SW480 (cell line): Measurements from ENCODE around the gene ERO1A.
"Not testable (repeated sequence)": the region's sequence is repeated elsewhere in the genome, so short reads cannot be mapped to it uniquely, and the experiment has no call there.

Experiments
- DNase-seq: peaks from one replicate; pipeline ENCODE4 v3.0.0-alpha.2; 2016; ENCODE audit warnings: low spot score

The ERO1A gene, protein sequence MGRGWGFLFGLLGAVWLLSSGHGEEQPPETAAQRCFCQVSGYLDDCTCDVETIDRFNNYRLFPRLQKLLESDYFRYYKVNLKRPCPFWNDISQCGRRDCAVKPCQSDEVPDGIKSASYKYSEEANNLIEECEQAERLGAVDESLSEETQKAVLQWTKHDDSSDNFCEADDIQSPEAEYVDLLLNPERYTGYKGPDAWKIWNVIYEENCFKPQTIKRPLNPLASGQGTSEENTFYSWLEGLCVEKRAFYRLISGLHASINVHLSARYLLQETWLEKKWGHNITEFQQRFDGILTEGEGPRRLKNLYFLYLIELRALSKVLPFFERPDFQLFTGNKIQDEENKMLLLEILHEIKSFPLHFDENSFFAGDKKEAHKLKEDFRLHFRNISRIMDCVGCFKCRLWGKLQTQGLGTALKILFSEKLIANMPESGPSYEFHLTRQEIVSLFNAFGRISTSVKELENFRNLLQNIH

DNA sequence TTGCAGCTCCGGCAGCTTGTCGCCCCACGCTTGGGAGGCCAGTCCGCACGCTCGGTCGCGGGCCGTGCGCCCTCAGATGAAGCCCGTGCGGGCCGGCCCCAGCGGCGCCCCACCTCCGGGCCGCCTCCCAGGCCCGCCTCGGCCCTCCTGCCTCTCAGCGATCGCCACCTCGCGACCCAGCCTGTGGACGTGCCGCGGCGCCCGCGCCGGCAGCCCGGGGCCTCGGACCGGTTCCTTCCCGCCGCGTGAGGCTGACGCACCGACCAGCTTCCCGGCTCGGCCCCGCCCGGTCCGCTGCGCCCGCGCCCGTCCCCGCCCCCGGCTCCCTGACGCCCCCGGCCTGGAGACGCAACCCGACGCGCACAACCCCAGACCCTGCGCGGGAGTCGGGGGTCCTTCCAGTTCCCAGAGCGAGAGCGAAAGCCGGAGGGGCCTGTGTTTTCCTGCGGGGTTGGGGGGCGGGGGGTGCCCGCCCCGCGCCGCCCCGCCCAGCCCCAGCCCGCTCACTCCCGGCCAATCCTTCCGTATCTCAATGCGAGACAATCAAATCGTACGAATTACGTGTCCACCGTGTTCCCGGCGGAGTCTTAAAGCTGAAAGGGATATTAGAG is at the start of gene ERO1A:
Gene ERO1A (minus strand): TSS at position 78 of the 611 bp plus-strand sequence. CDS start 77 bp downstream, at position 1.
- DNase-seq: peak; percentile 71

DNA sequence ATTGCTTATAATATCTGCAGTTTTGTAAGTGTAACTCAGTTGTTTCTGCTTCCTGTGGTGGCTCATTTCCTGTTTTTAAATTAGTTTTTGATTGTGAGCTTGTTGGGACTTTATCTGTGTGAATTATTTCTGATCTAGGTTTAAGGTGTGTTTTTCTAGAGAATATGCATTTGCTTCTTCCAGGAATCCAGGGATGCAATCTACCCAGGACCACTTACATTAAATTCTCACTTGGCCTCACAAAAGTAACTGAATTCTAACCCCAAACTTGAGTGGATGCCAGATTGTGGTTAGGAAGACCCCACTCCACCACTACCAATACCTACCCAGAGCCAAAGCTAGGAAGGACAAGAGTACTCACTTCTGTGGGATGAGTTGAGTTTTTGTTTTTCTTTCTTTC is 46.5 kb upstream of the ERO1A start:
- no peak for DNase-seq

DNA sequence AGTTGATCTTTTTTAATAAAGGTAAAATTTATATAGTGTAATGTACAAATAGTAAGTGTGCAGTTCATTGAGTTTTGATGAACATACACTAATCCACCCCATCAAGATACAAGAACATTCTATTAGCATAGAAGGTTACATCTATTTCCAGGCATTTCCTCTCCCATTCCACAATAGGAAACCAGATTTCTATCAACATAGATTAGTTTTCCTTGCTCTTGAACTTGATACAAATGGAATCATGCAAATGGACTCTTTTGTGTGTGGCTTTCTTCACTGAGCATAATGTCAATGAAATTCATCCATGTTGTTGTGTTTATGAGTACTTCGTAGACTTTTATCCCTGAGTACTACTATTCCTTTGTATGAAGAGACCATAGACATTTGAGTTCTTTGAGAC is 45.4 kb upstream of the ERO1A start:
- DNase-seq: no peak

DNA sequence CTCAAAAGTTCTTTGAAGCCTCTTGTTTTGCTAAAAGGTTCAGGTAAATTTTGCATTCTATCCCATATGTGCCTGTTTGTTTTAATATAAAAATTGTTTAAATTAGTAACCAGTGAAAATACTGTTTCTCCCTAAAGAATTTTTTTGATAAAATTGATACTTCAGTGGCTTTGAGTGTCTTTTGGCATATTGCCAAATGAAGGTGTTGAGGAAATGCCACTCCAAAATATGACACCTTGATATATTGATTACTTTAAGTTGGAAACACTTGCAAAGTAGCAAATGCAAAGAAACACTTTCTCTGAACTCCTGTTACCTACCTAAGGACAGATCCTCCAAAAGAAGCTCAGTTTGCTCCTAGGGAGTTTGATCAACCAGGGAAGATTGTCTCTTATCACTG is 43.1 kb upstream of the ERO1A start:
- no peak for DNase-seq

DNA sequence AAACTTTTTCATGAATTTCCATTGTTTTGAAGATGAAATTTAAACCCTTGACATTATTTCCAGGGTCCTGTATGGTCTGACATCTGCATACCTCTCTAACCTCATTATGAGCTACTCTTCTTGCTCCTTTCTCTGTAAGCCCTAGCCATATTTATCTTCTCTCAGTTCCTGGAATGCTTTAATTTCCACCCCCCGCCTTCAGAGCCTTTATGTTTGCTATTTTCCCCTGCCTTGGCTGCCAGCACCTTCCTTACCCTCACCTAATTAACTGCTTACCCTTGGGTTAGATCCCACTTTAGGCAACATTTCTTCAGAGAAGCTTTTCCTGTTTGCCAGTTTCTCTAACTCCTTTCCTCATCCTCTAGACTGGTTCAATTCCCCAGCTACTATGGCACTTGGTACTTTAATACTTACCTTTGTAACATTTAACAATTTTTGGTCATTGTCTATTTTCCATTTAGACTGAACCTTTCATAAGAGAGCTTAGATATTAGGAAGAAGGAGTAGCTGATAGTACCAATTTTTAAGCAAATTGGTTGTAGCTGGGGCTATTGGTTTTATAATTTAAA is 40.6 kb upstream of the ERO1A start:
- no peak for DNase-seq

DNA sequence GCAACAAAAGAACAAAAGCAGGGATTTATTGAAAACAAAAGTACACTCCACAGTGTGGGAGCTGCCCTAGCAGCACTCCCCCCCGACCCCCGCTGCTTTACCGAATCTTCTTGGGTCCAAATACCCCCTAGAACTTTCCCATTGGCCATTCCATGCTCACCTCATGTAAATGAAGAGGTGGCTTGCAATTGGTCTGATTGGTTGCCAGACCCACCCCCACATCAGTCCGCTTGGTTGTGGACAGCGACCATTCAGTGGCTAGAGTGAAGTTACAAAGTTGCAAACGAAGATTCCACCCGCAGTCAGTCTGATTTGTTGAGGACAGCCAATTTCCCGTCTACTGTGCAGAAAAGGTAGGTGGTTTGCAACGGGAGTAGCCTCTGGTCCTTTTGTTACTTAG is 38.5 kb upstream of the ERO1A start:
- no peak for DNase-seq

DNA sequence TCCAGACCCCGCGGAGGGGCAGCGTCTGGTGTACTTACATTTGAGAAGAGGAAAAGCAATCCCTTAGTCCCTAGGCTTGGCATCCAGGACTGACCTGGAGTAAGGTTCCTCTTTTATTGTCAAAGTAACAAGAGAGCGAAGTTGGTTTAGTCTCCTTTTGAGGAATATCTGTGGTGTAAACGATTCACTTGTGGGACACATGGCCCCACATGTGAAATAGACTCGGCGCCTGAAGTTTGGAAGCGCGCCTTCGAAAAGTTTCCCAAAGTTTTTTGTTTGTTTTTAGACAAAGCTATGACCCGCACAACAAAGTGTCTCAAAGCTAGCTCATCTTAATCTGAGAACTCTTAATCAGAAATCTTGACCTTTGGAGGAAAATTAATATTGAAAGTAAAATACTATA is 35.4 kb upstream of the ERO1A start:
- no peak for DNase-seq

DNA sequence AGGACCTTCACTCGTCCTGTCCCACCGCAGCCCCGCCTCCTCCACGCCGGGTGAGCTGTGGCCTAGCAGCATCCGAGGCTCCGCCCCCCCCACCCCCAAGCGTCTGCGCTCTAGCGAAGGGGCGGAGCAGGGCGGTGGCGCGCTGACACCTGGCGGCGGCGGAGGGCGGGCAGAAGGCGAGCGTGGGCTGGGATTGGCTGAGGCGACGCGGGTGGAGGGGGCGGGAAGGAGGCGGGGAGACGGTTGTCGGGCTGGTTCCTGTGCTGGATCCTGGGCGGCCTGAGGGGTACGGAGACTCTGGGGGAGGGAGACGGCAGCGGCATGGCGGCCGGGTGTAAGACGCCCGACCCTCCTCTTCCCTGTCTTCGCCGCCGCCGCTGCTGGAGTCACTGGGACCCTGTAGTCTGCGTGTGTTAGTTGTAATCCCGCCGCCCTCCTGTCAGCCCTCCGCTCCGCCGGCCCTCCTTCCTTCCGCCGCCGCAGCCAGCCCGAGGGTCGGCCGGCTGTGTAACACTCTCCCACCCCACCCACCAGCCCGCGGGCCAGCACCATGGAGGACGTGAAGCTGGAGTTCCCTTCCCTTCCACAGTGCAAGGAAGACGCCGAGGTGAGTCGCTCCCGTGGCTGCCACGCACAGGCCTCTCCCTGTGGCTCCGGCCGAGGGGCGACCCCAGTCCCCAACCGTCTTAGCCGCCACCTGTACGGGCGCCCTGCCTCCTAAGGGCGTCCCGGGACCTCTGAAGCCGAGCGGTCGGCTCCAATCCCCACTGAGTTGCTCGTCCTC is 34.8 kb upstream of the ERO1A start, which contains the start of gene STYX:
Gene STYX (plus strand): TSS at position 242 of the 784 bp plus-strand sequence. CDS start 309 bp downstream, at position 551.
- DNase-seq: peak; percentile 95

DNA sequence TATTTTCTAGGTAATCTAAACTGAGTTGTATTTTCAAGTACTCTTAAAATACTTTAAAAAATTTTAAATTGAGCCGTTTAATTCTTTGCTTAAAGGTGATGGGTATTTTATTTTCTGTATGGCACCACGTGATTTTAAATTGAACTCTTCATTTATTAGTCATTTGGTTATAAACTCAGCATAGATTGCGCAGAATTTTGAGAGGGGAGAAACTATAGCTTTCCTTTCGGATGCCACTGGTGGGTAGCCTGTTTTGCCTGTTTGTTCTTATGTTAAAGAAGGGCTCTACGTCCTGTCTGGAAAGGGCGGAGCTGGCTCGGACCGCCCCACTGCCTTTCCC is 34.2 kb upstream of the ERO1A start:
- DNase-seq: no peak

DNA sequence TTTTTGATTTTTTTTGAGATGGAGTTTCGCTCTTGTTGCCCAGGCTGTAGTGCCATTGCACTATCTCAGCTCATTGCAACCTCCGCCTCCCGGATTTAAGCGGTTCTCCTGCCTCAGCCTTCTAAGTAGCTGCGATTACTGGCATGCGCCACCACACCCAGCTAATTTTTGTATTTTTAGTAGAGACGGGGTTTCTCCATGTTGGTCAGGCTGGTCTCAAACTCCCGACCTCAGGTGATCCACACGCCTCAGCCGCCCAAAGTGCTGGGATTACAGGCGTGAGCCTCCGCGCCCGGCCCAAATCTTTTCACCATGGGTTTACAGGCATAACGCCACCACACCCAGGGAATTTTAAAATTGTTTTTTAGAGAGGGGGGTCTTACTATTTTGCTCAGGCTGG is 33.7 kb upstream of the ERO1A start:
- DNase-seq: not testable (repeated sequence)

DNA sequence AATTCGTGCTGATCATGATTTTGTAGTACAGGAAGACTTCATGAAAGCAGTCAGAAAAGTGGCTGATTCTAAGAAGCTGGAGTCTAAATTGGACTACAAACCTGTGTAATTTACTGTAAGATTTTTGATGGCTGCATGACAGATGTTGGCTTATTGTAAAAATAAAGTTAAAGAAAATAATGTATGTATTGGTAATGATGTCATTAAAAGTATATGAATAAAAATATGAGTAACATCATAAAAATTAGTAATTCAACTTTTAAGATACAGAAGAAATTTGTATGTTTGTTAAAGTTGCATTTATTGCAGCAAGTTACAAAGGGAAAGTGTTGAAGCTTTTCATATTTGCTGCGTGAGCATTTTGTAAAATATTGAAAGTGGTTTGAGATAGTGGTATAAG is 32.2 kb upstream of the ERO1A start:
- not testable (repeated sequence) for DNase-seq

DNA sequence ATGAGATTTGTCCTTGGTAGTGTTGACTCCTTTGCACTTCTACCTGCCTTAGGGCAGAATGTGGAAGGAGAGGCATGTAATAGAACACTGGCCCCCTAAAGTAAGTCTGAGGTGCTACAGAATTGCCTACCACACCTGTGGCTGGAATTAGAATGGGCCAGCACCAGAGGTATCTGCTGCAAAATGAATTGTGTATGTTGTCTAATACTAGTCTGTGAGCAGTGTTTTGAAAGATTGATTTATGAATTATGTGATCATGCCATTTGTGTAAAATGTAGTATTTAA is 28.9 kb upstream of the ERO1A start:
- DNase-seq: no peak

DNA sequence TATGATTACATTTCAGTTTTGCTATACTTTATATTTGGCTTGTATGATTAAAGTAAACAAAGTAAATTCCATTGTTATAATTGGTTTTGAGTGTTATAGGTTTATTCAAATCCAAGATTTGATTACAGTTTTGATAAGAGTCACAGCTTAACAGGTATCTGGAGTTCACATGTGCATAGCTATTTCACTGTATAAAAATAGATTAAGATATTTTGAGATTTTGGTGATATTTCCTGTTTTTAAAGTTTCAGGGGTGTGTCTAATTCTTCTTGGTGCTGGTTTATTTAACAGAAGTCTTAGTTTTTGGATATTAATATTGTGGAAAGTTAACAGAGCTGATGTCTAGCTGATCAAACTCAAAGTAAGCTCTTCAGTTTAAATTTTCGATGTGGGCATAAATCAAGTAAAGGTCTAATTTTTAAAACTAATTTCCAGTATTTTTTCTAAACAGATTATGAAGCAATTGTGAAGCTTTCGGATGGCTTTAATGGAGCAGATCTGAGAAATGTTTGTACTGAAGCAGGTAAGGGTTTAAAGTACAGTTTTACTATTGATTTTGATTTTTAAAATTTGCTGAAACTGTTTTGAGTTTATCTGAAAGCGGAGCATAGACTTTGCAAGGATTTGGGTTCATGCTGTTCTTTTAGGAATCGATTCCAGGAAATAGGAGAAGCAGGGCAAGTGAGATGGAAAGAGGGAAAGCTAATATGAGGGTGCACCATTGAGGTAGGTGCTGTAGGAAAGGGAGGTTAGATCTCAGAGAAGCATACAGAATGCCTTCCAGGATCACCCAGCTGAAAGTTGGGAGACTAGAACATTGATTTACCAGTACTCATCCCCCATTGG is 28.4 kb upstream of the ERO1A start:
- DNase-seq: no peak

DNA sequence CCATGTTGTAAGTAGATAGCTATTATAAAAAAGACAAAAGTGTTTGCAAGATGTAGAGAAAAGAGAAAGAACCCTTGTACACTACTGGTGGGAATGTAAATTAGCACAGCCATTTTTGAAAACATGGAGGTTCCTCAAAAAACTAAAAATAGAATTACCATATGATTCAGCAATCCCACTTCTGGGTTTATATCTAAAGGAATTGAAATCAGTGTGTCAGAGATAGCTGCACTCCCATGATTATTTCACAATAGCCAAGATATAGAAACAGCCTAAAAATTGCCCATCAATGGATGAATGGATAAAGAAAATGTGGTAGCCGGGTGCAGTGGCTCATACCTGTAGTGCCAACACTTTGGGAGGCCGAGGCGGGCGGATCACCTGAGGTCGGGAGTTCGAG is 20.8 kb upstream of the ERO1A start:
- no peak for DNase-seq

DNA sequence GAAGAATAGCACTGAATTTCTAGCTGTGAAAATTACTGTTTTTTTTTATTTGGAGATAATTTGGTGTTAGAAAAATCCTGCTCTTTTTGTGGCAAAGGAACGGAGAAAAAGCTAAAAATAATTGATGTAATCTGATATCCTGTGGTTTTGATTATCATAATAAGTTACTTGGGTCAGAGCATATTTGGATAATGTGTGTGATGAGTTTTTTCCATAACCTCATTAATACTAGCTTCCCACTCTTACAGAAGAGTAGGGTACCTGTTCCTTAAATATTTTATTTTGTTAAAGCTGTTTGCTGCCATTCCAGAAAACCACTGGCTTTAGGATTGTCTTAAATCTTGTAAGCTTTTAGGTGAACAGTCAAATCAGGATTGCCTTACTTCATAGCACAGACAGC is 16.3 kb upstream of the ERO1A start:
- DNase-seq: no peak

DNA sequence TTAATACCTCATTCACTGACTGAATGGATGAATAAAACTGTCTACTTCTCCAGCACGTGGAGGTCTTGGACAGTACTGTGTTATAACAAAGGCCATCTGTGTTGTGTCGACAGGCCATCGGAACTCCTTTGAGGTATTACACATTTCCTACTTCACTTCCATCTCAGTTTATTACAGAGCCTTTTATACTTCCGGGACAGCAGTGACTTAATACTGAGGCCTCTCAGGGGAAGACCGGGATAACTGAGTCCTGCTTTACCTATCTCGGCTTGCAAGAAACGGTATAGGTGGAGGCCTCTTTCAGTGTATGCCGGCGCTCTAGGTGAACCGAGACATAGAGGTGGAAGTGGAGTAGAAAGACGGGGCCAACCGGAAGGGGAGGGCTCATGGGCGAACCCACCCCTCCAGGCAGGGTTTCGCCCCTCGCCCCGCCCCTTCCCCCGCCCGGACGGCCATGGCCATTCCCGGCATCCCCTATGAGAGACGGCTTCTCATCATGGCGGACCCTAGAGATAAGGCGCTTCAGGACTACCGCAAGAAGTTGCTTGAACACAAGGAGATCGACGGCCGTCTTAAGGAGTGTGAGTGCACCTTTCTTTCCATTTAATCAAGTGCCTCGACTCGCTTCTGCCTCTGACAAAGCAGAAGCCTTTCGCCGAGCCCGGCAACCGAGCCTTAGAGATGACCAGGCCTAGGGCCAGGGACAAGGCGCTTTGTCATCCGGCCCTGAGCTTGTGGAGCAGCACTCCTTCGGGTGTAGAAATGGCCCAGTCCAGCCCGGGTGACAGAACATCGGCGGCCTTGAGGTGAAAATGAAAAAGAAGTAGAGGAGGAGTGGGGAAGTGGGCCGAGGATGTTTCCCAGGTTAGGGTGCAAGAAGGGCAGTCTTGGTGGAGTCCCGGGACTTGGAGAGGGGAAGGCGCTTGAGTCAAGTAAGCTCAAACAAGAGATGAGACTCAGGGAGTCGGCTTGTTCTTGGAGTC is 11.7 kb upstream of the ERO1A start, which contains the start of gene PSMC6:
Gene PSMC6 (plus strand): TSS at position 477 of the 983 bp plus-strand sequence. CDS start 20 bp downstream, at position 497.
- peak; percentile 93 for DNase-seq

DNA sequence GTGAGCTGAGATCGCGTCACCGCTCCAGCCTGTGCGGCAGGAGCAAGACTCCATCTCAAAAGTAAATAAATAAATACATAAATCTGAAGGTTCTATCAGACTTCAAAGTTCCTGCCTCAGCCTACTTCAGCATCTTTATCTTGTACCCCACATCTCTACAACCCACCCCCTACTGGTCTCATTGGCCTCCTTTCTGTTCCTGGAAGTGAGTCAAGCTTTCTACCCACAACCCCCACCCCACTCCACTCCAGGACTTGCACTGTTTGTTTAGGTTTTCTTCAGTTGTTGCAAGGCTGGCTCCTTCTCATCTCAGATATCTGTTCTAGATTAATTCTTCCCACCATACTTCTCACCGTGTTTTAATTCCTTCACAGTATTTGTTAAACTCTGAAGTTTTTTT is 10.9 kb upstream of the ERO1A start:
- DNase-seq: peak; percentile 11

DNA sequence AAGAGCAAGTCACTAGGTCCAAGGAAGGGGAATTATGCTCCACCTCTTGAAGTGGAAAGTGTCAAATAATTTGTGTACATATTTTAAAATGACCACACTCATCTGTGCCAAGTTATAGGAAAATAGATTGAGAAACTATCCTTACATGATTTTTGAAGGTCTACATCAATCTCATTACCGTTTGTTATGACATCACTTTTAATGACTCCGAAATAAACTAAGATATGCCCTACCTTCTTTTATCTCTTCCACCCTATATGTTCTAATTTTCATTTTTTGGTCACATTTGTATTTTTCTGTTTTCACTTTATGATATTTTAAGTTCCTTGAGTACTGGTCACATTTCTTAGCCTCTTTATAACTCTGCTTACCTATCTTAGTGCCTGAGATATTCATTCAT is 8.3 kb upstream of the ERO1A start:
- DNase-seq: no peak

DNA sequence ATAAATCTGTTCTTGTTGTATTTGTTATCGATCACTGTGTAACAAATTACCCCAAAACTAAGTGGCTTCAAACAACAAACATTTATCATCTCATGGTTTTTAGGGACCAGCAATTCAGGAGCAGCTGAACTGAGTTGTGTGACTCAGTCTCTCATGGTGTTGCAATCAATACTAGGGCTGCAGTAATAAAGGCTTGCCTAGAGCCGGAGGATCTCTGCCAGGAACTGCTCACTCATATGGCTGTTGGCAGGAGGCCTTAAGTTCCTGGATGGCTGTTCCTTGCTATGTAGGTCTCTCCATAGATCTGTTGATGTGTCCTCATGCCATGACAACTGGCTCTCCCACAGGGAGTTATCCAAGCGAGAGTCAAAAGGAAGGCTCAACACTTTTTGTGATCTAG is 7.9 kb upstream of the ERO1A start:
- DNase-seq: no peak

DNA sequence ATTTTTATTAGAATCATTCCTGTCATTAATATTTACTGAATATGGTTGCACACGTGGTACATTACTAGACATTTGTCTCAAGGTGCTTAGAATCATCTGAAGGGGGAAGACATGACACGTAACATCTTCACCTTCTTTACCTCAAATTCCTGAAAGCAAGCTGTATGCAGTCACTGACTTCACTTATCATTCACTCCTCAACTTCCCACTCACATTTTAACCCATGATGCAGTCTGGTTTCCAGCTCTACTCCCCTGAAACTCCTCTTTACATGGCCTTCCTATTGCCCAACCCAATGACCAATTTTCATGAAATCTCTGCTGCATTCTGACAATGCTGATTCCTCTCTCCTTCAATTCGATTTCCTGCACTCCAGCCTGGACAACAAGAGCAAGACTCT is 5.9 kb upstream of the ERO1A start:
- peak; percentile 9 for DNase-seq
